Motor neuron (in vitro differentiated cells): Measurements from ENCODE around the gene TMEM223. TPM values are rescaled to one million over a fixed set of nuclear protein-coding genes. Genes with fewer than 3 reads are reported as not detected.

Experiments
- ATAC-seq, 8 experiments: fragments of 200-7000 bp; cut with Tn5 transposase; replicated peaks in 6 of 8; 2 replicates each; pipeline ENCODE4 v1.8.0; 2021; ENCODE audit warnings: mild to moderate bottlenecking in 8 of 8, moderate library complexity in 8 of 8
- H3K27ac ChIP-seq, 2 donors: fragments of 250-450 bp; sonication (Bioruptor Pico); 2 replicates each; pipeline ENCODE4 v1.9.0; 2021; ENCODE audit warnings: antibody characterized with exemption in 2 of 2, mild to moderate bottlenecking in 2 of 2, moderate library complexity in 1 of 2
- H3K4me1 ChIP-seq, 2 donors: fragments of 250-450 bp; sonication (Bioruptor Pico); replicated peaks in 1 of 2; 2 replicates each; pipeline ENCODE4 v1.6.1; 2021; ENCODE audit warnings: antibody characterized with exemption in 2 of 2, mild to moderate bottlenecking in 2 of 2, moderate library complexity in 1 of 2
- H3K4me3 ChIP-seq, 5 donors: fragments of 250-450 bp; sonication (Bioruptor Pico); 2 replicates each; pipeline ENCODE4 v1.9.0; 2021; ENCODE audit warnings: antibody characterized with exemption in 5 of 5, mild to moderate bottlenecking in 5 of 5, moderate library complexity in 4 of 5
- WGBS, 10 experiments: fragments of 450-650 bp; shearing (Covaris generic); methylation state at CpG; one replicate each; pipeline ENCODE4 v1.0.0; 2022; 5-methylcytosine and 5-hydroxymethylcytosine counted together
- in situ Hi-C, 9 experiments: fragments of 400-800 bp; cut with MboI; loops; one replicate each; pipeline ENCODE4 v1.15.0; 2021; ENCODE audit warnings: low sequenced_read_pairs in 9 of 9, low pct_unique_long_range_greater_than_20kb in 2 of 9; ENCODE audit not compliant: unreplicated experiment in 9 of 9
- total RNA-seq, 8 experiments: library from RNA; unstranded; fragments of 300-600 nt; gene quantifications; 2 replicates each; pipeline versions ENCODE4 v1.2.3 to v1.2.4, GENCODE V29; 2022

TMEM223 gene
- total RNA-seq, 8 experiments from 2014 or later: 13.6 to 31.3 (median 25.3) TPM

DNA sequence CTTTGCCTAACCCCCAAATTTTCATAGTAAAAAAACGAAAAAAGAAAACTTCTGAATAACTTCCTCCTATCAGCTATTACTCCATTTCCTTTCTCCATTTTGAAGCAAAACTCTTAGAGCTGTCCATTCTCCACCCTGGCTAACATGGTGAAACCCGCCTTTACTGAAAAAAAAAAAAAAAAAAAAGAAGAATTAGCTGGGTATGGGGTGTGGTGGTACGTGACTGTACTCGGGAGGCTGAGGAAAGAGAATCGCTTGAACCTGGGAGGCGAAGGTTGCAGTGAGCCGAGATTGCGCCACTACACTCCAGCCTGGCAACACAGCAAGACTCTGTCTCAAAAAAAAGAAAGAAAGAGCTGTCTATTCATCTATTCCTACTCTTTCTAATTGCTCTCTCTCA is 24.8 kb upstream of the TMEM223 start:
- Histone ChIP-seq H3K4me3 (no peak overlapping the region), H3K27ac (no peak overlapping the region), H3K4me1 (no peaks in the 10 kb centered on the region)
- WGBS, 10 experiments: 72 to 100% (median 90%) methylated on average over 1 to 8 of the region's 8 CpGs
- in situ Hi-C loops: no loop called here
- no peak for ATAC-seq

DNA sequence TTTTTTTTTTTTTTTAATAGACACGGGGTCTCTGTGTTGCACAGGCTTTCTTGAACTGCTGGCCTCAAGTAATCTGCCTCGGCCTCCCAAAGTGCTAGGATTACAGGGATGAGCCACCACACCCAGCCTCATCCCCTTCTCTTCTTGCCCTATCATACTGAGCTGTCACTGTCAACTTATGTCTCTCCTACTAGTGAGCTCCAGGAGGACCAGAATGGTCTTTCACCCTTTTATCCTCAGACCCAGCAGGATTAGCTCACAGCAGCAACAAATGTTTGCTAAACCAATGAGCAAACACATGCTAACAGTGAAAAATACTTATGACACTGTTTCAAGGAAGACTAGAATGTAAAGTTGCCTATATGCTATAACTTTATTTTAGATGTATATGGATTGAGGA is 19.9 kb upstream of the TMEM223 start:
- H3K4me1 ChIP-seq: peaks cover 0 to under 1% of the 10 kb centered on the region in 2 donors
- ATAC-seq: no peak
- 40 to 95% (median 88%) methylated on average over 1 to 2 of the region's 2 CpGs; no CpG with 5 or more reads in 4 of the 10 experiments for WGBS, 10 experiments
- H3K27ac ChIP-seq: no peak overlapping the region
- no peak overlapping the region for H3K4me3 ChIP-seq
- in situ Hi-C loops: no loop called here

DNA sequence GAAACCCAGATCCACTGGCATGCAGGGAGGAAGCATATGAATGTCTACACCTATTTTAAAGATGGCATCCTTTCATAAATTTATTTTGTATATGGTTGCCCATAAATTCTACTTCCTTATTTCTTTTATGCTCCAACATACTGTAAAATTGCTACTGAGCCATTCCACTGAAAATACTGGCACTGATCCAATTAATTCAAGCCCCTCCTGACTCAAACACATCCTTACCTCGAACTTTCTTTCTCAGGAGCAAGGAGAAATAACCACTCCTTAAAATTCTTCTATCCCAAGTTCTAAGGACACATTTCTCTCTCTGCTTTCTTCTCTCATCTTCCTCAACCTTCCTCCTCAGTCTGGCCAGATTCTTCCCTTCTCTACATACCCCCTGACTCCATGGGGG is 18.9 kb upstream of the TMEM223 start:
- in situ Hi-C loops: no loop called here
- peaks cover 7% of the 10 kb centered on the region in 2 donors for H3K4me1 ChIP-seq
- WGBS, 10 experiments: 0 to 85% (median 36%) methylated on average over 1 of the region's 1 CpG; no CpG with 5 or more reads in 2 of the 10 experiments
- no peak overlapping the region for H3K4me3 ChIP-seq
- no peak for ATAC-seq
- H3K27ac ChIP-seq: no peak overlapping the region

DNA sequence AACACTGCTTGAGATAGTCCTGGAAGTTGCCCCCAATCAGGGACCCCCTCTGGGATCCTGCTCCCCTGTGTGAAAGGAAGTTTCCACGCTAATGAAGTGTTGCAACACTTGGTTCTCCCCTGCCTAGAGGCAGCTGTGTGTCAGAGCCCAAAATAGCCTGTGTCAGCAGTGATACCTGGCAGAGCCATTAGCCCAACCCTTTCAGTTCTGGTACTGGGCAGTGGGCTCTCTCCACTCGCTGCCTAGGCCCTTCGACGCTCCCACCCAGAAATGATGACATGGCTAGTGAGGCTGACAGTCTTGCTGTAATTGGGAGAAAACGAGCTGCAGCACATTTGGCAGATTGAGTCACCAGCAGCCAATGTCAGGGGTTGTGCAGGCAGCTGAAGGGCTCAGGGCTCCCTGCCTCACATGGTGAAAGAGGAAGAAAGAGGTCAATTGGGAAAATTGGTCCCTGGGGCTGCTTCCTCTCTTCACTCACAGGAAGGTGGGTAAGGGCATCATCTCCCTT is 14.9 kb upstream of the TMEM223 start:
- in situ Hi-C loops: no loop called here
- H3K4me3 ChIP-seq: no peak overlapping the region
- WGBS, 10 experiments: 60 to 91% (median 76%) methylated on average over 1 to 5 of the region's 5 CpGs; no CpG with 5 or more reads in 6 of the 10 experiments
- H3K27ac ChIP-seq: peak overlapping the region in 1 of 2 donors; percentile 69
- ATAC-seq: peak in 3 of 8 experiments; percentile 4 to 10 (median 8)
- peaks cover 14 to 17% of the 10 kb centered on the region in 2 donors for H3K4me1 ChIP-seq

DNA sequence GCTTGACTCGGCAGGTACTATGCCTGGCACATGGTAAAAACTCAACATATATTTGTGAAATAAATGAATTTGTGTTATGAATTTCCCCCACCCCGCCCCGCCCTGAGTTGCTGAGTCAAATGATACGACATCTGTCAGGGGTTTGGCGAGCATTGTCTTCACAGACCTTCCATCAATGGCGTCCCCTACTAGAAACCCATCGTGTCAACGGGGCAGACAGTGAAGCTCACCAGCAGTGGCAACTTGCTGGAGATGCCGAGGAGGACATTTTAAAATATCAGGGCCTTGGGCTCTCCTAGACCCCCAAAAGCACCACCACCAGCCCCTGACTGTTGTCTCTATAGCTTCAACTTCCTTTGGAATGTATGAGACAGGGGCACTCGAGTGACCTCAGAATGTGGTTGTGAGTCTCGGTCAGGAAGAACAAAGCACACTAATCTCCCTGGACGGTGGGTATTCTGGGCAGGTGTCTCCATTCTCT is 14.2 kb upstream of the TMEM223 start:
- Histone ChIP-seq H3K4me1 (peaks cover 14 to 17% of the 10 kb centered on the region in 2 donors), H3K27ac (peak overlapping the region; percentile 69 to 78), H3K4me3 (peak overlapping the region; percentile 58 to 88 (median 75))
- peak in 5 of 8 experiments; percentile 1 to 8 (median 6) for ATAC-seq
- in situ Hi-C loops: no loop called here
- WGBS, 10 experiments: 0 to 56% (median 24%) methylated on average over 2 to 8 of the region's 12 CpGs; no CpG with 5 or more reads in 4 of the 10 experiments

DNA sequence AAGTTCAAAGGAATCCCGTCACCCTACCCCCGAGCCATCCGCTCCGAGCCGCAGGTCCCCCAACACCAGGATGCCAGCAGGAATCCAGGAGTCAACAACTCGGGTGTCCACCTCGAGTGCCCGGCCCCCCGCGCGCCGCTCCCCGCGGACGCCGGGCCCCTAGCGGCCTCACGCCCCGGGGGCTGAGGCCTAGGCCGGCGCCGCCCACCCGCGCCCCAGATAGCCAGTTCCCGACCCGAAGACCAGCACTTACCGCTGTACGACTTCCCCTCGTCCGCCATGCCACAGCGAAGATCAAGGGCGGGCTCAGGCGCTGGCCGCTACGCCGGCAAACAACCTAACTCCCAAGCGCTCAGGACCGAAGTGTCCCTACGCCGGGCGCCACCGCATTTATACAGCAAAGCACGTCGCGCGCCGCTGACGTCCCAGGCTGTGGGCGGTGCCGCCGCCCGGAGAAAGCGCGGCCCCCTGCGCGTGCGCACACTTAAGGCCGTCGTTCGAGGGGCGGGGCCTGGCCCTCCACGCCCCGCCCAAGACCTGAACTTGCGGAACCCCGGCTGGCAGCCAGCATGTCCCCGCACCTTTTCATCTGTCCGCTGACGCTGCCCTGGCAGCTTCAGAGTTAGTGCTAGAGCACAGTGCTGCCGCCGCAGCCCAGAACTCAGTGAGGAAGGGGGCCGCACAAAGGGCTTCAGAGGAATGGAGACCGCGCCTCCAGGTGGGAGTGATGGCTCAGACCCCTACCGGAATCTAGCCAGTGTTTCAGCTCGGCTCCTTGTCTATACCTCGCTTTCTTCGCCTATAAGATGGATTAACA is 13.5 kb upstream of the TMEM223 start, which contains the start of gene NXF1:
TSS of gene NXF1 (minus strand) at position 365 of the 817 bp plus-strand sequence. CDS start at position 281, 84 bp downstream.
- in situ Hi-C loops: no loop called here
- Histone ChIP-seq H3K4me1 (peaks cover 14 to 17% of the 10 kb centered on the region in 2 donors), H3K27ac (peak within 1 kb of the TSS; percentile 69 to 81)

DNA sequence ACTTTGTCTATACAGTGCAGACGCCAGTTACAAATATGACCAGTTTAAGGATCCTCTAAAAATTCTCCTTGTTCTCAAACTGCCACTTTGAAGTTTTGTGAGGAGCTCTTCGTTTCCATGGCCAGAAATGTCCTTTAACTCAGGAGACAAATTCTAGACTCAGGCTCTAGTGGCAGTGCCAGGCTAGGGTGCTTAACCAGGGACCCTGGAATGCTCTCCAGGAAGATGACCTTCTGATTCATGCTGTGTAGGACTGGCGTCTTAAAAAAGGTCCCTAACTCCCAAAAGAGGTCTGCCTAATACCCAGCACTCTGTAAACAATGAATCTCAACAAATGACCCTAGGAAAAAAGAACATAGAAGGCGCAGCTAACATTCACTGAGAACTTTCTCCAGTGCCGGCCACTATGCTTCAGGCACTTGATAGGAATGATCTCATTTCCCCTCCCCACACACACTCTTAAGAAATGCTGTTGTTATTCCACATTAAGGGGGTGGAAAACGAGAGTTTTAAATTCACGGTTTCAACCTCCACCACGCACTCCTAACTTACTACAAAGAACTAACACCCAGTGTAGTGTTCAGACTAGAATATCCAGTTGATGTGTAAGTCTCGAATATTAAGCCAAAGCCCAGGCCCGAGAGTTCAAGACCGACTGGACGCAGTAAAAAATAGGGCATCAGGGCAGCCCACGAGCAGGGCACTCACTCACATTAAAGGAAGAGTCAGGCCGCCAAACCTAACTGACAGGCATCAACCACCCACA is 12.7 kb upstream of the TMEM223 start:
- ATAC-seq: peak in 3 of 8 experiments; percentile 6 to 23 (median 13)
- H3K27ac ChIP-seq: peak overlapping the region; percentile 38 to 81
- in situ Hi-C loops: no loop called here
- WGBS, 10 experiments: 0 to 20% (median 5%) methylated on average over 1 to 12 of the region's 14 CpGs; no CpG with 5 or more reads in 2 of the 10 experiments
- peak overlapping the region; percentile 58 to 88 (median 75) for H3K4me3 ChIP-seq
- H3K4me1 ChIP-seq: peaks cover 14 to 17% of the 10 kb centered on the region in 2 donors

More for the DNA sequence above, 13.5 kb upstream of the TMEM223 start, which contains the start of gene NXF1:
- peak; percentile 81 to 92 (median 90) for ATAC-seq
- H3K4me3 ChIP-seq: peak within 1 kb of the TSS; percentile 58 to 88 (median 75)
- WGBS, 10 experiments: 0 to 2% (median 0%) methylated on average over 2 to 18 of the region's 77 CpGs; no CpG with 5 or more reads in 5 of the 10 experiments

DNA sequence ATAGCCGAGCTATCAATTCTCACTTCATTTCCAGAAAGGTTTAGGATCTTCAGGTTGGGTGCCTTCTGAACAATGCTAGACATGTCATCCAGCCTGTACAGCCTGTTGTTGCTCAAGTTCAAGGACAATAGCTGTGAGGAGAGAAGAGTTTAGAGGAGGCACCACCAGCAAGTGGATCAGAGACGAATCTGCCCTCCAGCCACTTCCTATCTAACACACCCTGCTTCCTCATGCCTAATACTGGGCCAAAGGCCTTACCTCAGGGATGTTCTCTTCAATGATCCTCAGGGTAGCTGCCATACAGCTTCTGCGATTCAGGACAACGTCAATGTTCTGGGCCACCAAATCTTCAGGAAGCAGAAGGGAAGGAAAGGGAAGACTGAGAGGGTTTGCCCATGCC is 9.3 kb upstream of the TMEM223 start:
- peaks cover 8 to 11% of the 10 kb centered on the region in 2 donors for H3K4me1 ChIP-seq
- WGBS, 10 experiments: 40 to 100% (median 100%) methylated on average over 1 to 4 of the region's 4 CpGs; no CpG with 5 or more reads in 1 of the 10 experiments
- no peak overlapping the region for H3K27ac ChIP-seq
- H3K4me3 ChIP-seq: no peak overlapping the region
- in situ Hi-C loops: no loop called here
- ATAC-seq: no peak

DNA sequence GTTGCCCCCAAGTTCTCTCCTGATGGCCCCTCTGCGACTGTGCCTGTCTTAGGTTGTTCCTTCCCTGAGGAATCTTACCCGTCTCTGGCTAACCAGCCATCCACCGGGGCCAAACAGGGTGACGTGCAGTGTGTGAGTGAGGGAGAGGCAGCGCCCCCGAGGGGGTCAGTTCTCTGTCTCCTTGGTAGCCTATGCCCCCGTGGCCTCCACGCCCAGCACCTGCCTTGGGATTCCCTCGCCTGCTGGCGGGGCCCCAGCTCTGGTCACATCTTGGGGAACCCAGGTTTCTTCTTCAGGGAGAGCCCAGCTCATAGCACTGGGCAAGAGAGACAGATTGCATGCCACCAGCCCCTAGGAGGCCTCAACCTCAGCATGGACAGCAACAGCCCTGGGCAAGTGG is 7.7 kb upstream of the TMEM223 start:
- ATAC-seq: peak in 5 of 8 experiments; percentile 6 to 25 (median 24)

DNA sequence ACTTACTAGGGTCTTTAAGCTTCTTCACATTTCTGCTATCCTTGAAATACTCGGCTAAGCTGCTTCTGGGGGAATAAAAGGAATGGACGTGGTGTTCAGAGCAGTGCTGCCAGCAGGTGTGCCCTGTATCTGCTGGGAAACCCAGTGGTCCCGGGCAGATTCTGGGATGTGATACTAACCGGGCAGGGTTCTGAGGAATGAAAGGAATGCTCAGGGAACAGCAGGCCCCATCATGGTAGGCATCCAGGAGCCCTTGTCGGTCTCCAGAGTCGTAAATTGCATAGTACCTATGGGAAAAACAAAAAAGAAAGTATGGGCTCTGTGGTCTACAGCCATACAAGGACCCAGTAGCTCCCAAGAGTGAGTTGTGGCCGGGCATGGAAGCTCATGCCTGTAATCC is 4.5 kb upstream of the TMEM223 start:
- no peak overlapping the region for H3K4me3 ChIP-seq
- 60 to 100% (median 90%) methylated on average over 1 to 6 of the region's 7 CpGs; no CpG with 5 or more reads in 2 of the 10 experiments for WGBS, 10 experiments
- no peak for ATAC-seq
- H3K4me1 ChIP-seq: peaks cover 6 to 9% of the 10 kb centered on the region in 2 donors
- in situ Hi-C loops: no loop called here
- H3K27ac ChIP-seq: no peak overlapping the region

More for the DNA sequence above, 7.7 kb upstream of the TMEM223 start:
- H3K27ac ChIP-seq: no peak overlapping the region
- H3K4me3 ChIP-seq: no peak overlapping the region
- H3K4me1 ChIP-seq: peaks cover 7 to 10% of the 10 kb centered on the region in 2 donors
- in situ Hi-C loops: no loop called here
- WGBS, 10 experiments: 78 to 100% (median 88%) methylated on average over 1 to 4 of the region's 10 CpGs; no CpG with 5 or more reads in 6 of the 10 experiments

DNA sequence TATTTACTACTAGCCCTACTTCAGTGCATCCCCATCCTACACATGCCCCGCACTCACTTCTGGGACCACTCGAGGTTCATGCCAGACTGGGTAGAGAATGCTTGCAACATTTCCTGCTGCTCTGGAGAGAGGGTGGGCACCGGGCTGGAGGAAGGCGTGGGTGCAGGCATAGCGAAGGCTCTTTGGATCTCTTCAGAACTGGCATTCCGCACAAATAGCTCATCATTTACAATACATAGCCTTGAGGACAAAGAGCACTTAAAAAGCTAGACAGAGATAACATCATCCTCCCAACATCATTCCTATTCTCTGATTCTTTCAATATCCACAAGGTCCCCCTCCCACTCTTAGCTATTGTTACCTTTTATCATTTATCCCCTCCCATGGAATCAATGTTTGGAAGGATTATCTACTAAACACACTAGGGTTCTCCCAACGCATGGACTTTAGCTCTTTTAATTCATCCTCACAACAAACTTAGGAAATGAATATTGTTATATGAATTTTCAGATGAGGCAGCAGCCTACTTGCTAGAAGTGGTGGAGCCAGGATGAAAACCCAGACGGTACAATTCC is 2.5 kb upstream of the TMEM223 start:
- ATAC-seq: no peak
- H3K4me1 ChIP-seq: peaks cover 11 to 13% of the 10 kb centered on the region in 2 donors
- in situ Hi-C loops: no loop called here
- H3K27ac ChIP-seq: no peak overlapping the region
- WGBS, 10 experiments: 81 to 100% (median 94%) methylated on average over 1 to 7 of the region's 8 CpGs; no CpG with 5 or more reads in 2 of the 10 experiments
- no peak overlapping the region for H3K4me3 ChIP-seq

DNA sequence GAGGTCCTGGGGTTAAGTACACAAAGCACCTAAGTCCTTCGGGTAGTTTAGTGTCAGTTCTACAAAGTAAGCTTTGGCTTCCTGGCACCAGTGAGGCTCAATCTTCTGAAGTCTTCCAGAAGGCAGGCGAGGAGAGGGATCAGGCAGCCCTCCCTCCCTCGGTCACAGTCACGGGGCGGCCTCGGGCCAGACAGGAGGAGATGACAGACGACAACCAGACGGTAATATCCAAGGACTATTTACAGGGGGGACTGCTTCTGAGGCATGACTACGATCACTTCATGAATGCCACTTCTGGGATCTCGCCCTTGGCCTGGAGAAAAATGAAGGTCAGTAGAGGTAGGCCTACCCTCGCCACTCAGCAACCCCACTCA is 383 bp upstream of the TMEM223 start:
- peaks cover 17 to 18% of the 10 kb centered on the region in 2 donors for H3K4me1 ChIP-seq
- peak; percentile 1 to 65 (median 49) for ATAC-seq
- WGBS, 10 experiments: 0 to 100% (median 23%) methylated on average over 1 to 5 of the region's 11 CpGs; no CpG with 5 or more reads in 4 of the 10 experiments
- in situ Hi-C loops: no loop called here
- peak overlapping the region; percentile 0 to 90 for H3K27ac ChIP-seq
- peak overlapping the region; percentile 58 to 73 (median 71) for H3K4me3 ChIP-seq
